ENCODE results near the gene KLHL40.

GRCh38 chr3:42691816-42692666, 6.7 kb downstream of the KLHL40 start:
- TF ChIP-seq CTCF (IDR thresholded peaks at IDR 0.05; ENCODE audit: borderline replicate concordance, extremely low read depth, low read length, poor library complexity, severe bottlenecking) (no peak), EZH2 (IDR thresholded peaks at IDR 0.05; ENCODE audit: borderline replicate concordance, low read depth, low read length, severe bottlenecking) (no peak)

All from DND-41 (cell line).